Daoy (cell line): Measurements from ENCODE around the gene BRD4. TPM values are rescaled to one million over a fixed set of nuclear protein-coding genes. Genes with fewer than 3 reads are reported as not detected.
A peak's percentile ranks its signal among the peaks of the same experiment; 100 is the strongest.

Source experiments
- DNase-seq: peaks from one replicate; pipeline ENCODE4 v3.0.0-alpha.2; 2015; ENCODE audit warnings: low read depth
- total RNA-seq: library from RNA; depleted of rRNA; stranded (reverse); fragments of >200 nt; shearing (Covaris generic); gene quantifications from 2 replicates; pipeline ENCODE4 v1.2.3, GENCODE V29; 2014

BRD4 gene
- total RNA-seq, 1 experiment from 2014 or later = 11.1 TPM

- peak; percentile 93 for DNase-seq
Observed at GRCh38 chr19:15248648-15249527, 83.5 kb downstream of the BRD4 start.

- DNase-seq = no peak
Observed at GRCh38 chr19:15248106-15248505, 84.2 kb downstream of the BRD4 start.

- DNase-seq = no peak
Observed at GRCh38 chr19:15247107-15248014, 85.0 kb downstream of the BRD4 start.

DNA sequence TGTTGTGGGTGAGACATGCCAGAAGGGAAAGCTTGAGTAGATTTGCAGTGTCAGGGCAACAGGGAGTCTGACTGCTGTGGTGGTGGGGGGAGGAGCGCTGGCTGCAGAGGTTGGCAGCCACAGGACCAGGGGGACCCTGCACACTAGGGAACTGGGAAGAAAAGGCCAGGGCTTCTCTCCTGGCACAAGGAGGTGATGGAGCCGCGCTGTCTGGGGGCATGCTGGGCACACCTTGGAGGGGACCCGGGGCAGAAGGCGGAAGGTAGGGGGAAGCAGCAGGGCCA lies 86.2 kb downstream of the BRD4 start:
- DNase-seq = no peak

DNA sequence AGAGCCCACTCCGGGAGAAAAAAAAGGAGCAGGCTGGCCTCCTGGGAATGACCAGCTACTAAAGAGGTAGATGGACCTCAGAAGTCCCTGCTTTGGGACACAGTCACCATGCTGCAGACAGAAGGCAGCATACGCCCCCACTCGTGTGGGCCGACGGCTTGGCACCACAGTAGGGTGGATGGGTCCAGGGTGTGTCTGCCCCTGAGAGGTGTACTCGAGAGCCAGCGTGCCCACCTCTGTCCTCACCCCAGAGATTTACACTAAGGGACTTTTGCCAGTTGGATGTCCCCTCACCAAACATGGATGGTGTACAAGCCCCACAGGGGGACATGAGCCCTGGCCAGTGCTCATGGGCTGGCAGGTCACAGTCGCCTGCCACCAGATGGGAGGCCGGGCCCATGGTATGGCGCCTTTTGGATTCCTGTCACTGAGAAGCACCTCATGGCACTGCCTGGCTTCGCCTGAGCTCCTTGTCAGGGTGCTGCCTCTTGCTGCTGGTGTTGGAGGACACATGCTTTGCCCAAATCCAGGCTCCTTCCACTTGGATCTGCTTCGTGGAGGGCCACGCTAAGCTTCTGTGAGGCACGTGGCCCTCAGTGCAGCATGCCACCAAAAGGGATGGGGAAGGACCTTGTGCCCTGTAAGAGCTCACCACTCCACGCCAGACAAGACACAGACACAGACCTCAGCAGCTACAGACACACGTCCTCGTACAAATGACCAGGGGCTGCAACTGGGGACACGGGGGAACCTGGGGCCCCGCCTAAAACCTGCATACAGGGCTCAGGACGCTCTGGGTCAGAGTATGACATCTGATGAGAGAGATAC lies 86.8 kb downstream of the BRD4 start:
- DNase-seq = no peak

DNA sequence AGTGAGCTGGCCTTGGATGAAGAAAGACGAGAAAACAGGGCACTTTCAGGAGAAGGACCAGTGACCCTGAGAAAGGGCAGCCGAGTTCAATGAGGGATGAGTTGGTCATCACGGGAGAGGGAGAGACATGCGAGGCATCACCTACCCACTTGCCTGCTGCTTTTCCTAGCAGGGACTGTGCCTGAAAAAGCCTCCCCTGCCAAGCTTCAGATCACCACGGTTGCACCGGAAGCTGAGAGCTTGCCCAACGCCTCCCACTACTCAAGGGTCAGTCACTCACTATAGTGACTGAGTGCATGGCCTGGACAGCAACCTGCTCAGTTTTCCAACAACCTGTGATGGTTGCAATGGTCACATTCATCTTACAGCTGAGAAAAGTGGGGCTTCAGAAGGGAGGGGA lies 87.5 kb downstream of the BRD4 start:
- no peak for DNase-seq

DNA sequence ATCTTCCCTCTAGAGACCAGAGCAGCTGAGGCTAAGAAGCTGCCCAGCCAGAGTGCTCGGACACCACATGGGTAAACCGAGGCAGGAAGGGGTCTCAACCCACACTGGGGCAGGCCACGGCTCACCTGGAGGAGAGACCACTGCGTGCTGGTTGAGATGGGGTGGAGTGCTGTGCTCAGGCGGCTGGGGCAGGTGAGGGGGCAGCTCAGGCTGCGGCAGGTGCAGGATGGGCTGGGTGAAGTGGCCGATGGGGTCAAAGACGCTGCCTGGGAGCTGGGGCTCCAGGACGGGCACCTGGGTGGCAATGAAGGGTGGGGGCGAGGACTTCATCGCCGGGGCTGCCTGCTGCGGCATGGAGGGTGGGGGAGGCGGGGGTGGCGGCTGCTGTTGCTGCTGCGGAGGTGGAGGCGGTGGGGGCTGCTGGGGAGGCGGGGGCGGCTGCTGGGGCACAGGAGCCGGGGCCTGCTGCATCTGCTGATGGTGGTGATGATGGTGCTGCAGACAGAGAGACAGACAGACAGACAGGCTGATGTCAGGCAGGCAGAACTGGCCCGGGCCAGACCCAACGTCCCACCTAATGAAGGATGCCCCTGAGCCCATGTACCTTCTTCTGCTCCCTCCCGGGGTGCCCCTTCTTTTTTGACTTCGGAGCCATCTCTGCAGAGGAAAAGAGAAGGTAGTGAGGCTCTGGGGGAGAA lies 88.1 kb downstream of the BRD4 start:
- no peak for DNase-seq

DNA sequence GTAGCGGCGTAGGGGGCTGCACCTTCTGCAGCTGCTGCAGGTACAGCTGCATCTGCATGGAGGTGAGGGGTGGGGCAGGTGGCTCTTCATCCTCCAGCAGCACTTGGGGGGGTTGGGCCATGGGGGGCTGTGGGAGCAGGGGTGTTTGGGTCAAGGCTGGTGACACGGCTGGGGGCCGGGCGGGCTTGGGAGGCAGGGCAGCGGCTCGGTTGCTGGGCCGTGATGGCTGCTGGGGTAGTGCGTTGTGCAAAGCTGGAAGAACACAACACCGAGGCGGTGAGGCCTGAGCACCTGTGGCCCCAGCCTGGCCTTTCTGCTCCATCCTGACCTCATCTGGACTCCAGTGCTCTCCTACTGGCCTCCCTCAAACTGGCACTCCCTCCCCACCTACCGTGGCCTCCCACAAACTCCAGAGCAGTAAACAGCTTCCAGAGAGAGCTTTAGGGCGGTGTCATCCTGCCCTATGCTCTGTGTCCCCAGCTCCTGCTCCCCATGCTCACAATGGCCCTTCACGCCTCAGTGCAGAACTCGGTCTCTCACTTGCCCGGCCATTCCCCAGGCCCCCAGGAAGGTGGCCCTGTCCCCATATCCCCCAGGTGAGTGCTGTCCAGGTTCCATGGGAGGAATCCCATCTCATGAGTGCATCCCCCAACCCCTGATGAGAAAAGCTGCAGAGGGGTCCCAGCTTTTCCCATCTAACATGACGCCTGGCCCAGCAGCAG lies 88.9 kb downstream of the BRD4 start:
- no peak for DNase-seq

DNA sequence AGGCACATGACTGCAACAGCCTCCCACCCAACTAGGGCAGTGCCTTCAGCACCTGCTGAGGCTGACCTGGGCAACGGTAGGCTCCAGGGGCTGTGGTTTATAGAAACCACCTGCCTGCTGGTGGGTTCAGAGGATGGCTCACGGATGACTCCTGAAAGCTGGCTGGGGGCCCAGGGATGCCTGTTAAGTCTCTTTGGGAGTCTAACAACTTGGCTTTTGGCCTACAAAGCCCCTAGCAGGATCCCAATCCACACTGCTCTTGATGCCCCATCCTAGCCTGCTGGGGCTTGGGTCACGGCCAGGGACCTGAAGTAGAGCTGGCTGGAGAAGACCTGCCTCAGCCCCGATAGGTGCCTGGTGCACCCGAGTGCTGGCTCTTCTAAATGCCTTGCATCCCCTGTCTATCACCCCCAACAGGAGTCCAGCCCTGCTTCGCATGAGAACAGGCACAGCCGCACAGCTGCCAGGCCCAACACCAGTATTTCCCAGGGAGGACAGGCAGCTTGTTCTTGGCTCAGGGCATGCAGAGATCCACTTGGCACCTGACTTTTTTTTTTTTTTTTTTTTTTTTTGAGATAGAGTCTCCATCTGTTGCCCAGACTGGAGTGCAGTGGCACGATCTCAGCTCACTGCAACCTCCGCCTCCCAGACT lies 91.0 kb downstream of the BRD4 start:
- no peak for DNase-seq

- DNase-seq = no peak
Observed at GRCh38 chr19:15240515-15240914, 91.8 kb downstream of the BRD4 start.

- no peak for DNase-seq
Observed at GRCh38 chr19:15239337-15239949, 92.9 kb downstream of the BRD4 start.

DNA sequence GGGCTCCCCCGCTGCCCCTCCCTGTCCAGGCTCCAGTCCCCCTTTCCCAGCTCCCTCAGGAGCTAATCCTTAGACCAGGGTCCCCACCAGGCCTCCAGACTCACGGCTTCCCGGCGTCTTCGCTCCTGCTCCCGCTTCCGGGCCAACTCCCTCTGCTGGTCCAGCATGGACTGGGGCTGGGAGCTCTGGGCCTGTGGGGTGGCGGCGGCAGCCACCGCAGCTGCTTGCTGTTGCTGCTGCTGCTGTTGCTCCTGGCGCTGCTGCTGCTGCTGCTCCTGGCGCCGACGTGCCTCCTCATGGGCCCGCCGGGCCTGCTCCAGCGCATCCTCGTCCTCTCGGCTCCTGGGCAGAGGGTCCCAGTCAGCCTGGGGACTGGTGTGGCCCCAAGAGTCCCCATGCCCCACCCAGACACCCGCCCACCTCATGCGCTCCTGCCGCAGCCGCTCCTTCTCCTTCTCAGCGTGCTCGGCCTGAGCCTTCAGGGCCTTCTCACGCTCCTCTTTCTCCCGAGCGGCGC lies 93.6 kb downstream of the BRD4 start:
- no peak for DNase-seq

- DNase-seq = no peak
Observed at GRCh38 chr19:15237759-15238638, 94.3 kb downstream of the BRD4 start.

DNA sequence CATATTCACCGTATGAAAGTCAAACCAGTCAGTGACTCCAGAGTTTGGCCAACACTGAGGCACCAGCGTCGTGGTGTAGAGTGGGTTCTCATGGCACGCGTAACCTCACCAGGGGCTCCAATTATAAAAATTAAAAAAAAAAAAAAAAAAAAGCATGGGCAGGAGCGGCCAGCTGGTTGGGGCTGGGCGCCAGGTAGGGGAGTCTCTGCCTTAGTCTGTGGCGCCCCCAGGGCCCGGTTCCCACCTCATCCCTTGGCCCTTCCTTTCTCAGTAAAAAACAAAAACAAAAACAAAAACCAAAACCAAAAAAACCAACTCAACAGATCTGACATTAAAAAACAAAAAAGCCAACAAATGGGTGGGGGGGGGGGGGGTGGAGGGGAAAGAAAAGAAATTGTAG lies 95.5 kb downstream of the BRD4 start:
- DNase-seq = no peak

- DNase-seq = no peak
Observed at GRCh38 chr19:15235781-15236180, 96.6 kb downstream of the BRD4 start.

DNA sequence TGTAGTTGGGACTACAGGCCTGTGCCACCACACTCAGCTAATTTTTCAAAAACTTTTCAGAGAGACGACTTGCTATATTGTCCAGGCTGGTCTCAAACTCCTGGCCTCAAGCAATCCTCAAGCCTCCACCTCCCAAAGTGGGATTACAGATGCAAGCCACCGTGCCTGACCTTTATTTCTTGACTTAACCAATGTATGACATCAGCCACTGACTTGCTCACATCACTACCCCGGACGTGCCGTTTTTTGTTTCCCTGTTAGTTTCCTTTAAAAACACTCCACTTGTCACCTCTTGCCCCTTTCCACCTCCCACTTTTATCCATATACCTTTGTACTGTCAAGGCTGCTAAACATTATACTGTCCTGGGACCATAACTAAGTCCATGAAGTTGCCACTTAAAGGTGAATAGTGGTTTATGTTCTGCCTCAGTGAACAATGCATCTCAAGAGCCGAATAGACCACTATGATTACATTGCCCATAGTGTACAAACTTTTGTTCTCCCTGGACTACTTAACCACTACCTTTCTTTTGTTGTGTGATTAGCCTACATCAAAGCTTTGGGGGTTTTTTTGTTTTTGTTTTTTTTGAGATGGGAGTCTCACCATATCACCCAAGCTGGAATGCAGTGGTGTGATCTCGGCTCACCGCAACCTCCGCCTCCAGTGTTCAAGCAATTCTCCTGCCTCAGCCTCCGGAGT lies 97.8 kb downstream of the BRD4 start:
- DNase-seq = no peak

DNA sequence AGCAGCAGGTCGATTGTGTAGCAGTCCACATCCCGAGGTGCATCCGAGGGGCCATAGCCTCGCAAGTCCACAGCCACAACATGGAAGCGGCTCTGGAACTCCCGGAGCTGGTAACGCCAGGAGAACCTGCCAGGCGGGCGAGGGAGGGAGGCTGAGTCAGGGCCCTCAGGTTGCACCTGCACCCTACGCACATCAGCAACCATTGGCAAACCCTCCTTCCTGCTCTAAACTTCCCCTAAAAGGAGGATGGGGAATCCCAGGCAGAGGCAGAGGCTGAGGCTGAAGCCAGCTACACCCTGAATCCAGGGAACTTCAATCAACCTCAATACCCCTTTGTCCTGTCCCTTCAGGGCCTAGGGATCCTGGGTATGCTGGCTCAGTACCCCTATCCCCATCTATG lies 101.1 kb downstream of the BRD4 start:
- no peak for DNase-seq

GRCh38 chr19:15227261-15227660 lies 105.1 kb downstream of the BRD4 start:
- DNase-seq = no peak
